ENCODE measurements around the gene GPC6. TPM values are rescaled to one million over a fixed set of nuclear protein-coding genes. Genes with fewer than 3 reads are reported as not detected.

GPC6 gene
- polyA plus RNA-seq, 1 donor, result 4.1 TPM

DNA sequence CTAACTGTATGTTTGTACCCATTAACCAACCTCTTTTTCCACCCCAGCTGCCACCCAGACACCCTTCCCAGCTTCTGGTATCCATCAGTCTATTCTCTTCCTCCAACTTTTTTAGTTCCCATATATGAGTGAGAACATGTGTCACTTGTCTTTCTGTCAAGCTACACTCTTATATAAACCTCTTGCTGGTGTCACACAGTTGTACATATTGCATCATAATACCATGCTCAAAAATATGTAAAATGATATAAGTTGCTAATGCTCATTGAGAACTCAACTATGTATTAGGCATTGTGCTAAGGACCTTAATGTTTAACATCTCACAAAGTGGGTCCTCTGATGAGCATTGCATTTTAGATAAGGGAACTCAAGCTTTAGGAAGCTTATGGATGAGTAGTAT, 395.4 kb downstream of the GPC6 start:
- DNase-seq, result no peak

DNA sequence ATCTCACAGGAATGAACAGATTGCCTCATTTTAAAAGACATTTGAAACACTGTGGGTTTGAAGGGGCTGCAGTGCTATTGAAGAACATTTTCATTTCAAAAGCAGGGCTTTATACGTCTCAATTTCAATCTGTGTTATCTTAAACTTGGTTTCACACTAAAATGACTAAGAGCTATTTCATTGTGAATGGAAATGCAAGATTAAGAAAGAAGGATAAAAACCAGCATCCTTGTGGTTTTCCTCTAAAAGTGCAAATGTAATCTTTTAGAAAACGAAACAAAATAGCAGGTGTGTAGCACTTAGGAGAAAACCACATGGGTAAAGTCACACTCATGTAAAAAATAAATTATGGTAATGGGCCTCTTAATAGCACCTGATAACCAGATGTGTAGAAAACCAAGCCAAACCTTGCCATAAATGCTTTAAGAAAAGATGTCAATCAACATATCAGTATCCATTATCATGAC, 397.7 kb downstream of the GPC6 start:
- DNase-seq, result no peak

GRCh38 chr13:93625536-93625935, 398.9 kb downstream of the GPC6 start:
- DNase-seq, result peak; percentile 26

GRCh38 chr13:93628136-93628797, 401.7 kb downstream of the GPC6 start:
- no peak for DNase-seq

DNA sequence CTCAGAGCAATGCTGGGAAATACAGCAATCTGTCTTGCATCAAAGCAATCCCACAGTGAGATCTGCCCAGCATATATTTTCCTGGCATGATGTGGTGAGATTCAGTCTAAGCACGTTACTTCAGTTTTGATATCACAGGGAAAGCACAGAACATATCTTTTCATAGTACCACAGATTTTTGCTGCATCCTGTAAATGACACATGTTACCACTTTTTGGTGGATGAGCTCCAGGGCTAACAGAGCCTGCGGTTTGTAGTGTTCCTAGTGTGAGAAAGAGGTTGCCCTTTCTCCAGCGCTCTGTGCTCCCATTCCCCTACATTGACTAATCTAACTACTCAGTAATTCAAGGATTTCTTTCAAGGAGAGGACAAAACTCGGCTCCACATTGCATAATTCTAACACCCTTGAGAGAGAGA, 409.0 kb downstream of the GPC6 start:
- DNase-seq, result no peak

GRCh38 chr13:93637852-93638251, 411.2 kb downstream of the GPC6 start:
- DNase-seq, result no peak

DNA sequence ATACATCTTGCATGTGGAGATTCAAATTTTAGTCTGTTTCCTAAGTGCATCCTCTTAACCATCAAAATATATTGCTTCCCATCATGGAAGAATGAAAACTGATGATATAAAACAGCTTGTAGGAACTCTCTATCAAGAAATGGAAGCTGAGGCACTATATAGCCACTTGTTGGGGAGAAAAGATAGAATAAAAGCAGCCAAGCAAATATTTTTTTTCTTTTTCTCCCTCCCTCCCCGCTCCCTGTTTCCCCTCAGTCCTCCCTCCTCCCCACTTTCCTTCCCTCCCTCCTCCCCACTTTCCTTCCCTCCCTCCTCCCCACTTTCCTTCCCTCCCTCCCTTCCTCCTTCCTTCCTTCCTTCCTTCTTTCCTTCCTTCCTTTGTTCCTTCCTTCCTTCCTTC, 413.8 kb downstream of the GPC6 start:
- DNase-seq, result no peak

DNA sequence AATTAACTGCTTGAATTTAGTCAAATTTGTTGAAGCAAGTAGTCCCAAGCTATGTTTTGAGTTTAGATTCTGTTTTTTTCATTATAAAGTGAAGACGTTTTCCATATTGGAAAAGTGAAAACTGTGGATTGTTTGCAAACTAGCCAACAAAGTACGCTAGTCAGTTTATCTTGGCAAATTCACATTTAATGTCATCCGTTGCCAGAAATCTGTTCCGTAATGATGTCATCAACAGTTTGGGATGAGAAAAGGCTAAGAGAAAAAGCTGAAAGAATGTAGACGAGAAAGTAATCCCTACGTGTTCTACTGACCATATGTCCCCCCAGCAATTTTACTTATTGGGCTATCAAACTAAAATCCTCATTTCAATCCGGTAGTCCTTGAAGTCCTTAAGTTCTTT, 419.6 kb downstream of the GPC6 start:
- peak; percentile 60 for DNase-seq

- no peak for DNase-seq
Observed at GRCh38 chr13:93649496-93649895, 422.9 kb downstream of the GPC6 start.

DNA sequence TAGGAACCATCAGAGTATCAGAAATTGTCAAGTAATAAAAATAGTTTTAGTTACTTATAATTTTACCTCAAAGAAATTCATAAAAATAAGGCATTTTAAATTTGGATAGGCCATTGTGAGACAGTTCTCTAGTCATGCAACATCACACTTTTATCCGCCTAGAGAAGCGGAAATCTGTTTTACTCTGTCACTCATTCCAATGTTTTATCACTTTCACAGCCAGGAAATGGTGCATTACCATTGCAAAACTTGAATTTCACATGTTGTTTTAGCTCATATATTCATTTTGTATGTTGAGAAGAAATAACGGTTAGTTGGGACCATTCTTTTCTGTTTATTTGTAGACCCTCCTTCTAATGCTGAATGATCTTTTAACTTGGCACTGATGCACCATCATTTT, 427.2 kb downstream of the GPC6 start:
- DNase-seq, result no peak

GRCh38 chr13:93655154-93655553, 428.5 kb downstream of the GPC6 start:
- DNase-seq, result no peak

- DNase-seq, result no peak
Observed at GRCh38 chr13:93660391-93661063, 433.9 kb downstream of the GPC6 start.

- no peak for DNase-seq
Observed at GRCh38 chr13:93670866-93671265, 444.3 kb downstream of the GPC6 start.

DNA sequence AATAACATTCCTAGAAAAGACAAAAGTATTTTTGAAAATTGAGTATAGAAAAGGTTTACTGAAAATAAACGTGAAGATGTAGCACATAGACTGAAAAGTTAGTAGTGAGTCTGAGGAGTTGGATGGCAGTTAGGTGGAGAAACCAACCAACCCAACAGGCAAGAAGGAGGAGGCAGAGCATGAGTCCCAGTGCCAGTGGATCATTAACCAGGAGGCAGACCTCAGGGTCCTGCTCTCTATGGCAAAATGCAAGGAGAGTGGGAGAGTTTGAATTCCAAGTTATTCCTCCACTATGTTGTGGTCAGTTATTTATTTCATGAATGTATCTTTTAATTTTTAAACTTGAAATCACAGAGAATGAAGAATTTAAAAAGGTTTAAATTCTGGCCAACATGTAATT, 446.4 kb downstream of the GPC6 start:
- no peak for DNase-seq

GRCh38 chr13:93673885-93674284, 447.3 kb downstream of the GPC6 start:
- DNase-seq, result no peak

- no peak for DNase-seq
Observed at GRCh38 chr13:93674337-93674755, 447.7 kb downstream of the GPC6 start.

DNA sequence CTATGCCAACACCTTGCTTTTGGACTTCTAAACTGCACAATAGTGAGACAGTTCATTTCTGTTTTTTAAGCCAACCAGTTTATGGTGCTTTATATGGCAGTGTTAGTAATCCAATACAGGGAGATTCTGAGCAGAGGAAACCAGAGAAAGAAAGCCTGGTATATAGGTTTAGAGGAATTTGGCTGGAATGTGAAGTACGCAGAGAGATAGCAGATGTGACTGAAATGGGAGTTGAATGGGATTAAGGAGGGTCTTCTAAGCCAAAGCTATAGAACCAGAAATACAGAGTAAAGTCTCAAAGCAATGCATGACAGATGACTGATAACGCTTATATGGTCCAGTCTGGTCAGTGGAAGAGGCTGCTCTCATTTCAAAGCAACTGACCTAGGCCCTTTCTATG, 453.7 kb downstream of the GPC6 start:
- no peak for DNase-seq

DNA sequence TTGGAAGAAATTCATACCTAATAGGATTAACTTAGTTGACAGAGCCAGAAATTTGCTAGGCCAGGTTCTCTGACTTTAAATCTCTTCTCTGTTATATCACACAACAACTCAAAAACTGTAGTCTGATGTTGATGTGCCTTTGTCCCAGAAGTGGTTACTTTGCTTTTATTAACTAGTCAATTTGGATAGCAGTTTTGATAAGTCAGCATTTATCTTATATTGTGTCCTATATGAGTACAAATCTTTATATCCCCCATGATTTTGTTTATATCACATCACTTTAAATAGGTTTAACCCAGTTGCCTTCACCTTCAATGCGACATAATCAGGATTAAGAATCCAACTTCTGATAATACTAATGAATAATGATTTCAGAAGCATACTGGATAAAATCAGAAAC, 459.3 kb downstream of the GPC6 start:
- DNase-seq, result no peak

DNA sequence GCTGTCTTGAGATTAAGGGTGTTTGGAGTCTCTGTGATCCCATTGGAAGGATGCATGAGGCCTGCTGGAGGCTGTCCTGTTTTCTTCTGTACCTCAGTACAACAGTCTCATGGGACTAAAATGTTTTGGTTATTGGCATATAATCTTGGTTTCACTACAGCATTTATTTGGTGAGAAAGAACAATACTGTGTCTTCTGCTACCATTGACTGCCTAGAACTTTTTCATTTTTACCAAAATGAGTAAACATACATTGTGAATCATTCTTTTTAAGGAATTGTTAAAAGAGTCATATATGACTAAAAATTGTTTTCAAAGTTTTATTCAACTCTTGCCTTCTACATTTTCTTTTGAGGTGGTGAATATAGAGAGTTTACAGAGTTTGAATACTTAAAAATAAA, 459.8 kb downstream of the GPC6 start:
- DNase-seq, result no peak

DNA sequence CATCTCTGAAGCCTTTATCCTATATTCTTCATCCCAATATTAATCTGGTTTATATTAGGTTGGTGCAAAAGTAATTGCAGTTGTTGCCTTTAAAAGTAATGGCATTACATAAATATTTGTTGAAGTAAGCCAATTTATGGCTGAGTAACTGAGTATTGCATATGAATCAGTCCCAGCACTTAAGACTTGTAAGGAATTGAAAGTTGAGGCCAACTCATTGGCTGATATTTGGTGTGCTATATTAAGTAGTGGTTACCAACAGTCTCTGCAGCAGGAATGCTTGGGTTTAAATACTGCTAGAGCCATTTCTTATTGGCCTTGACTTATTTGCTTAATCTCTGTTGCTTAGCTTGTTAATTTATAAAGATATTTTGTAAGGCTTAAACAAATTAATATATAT, 460.7 kb downstream of the GPC6 start:
- DNase-seq, result no peak

GRCh38 chr13:93689333-93689732, 462.7 kb downstream of the GPC6 start:
- no peak for DNase-seq

DNA sequence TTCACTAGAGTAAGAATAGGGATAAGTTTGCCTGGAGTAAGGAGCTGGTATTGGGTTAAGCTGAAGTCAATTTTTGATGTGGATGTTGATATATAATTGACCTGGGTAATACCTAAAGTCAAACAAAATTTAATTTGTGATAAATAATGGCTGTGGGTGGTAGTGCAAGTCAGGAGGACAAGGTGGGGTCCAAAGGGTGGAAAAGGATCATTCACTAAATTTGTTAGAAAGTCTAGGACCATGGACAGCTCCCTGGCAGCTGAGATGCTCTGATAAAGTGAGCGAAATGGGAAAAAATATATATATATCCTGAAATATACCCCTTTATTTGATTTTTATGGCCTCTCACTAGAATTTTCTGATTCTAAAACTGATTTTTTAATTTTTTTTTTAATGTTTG, 463.5 kb downstream of the GPC6 start:
- peak; percentile 59 for DNase-seq

DNA sequence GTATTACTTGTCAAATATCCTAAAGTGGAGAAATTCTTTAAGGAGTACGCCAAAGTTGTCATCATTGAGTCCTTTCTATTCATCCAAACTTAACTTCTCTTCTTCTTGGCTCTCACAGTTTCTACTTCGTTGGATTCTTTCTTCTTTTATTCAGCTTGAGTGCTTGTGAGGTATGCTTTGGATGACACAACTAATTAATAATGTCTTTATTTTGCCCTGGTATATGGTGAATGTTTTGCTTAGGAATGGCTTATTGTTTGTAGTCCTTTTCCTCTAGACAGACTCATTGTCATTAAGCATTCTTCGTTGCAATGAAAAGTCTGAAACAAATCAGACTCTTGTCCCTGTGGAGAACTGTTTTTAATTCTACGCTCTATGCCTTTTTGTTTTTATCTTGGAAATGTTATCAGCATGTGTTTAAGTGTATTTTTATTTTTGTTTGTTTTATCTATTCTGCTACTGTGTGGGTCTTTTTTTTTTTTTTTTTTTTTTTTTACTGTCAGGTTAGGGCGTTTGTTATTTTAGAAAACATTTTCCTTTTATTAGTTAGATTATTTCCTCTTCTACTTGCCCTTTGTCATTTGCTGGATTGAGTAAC, 471.5 kb downstream of the GPC6 start:
- no peak for DNase-seq

- no peak for DNase-seq
Observed at GRCh38 chr13:93700115-93700514, 473.5 kb downstream of the GPC6 start.
